Activated B cell treated with CpG ODN at 0.5 μM for 24 hours (primary cell): ENCODE data around the gene IGF2. TPM values are rescaled to one million over a fixed set of nuclear protein-coding genes. Genes with fewer than 3 reads are reported as not detected.

Experiments
- ATAC-seq: fragments of 200-7000 bp; cut with Tn5 transposase; one replicate; pipeline ENCODE4 v1.10.0; 2021; ENCODE audit warnings: low read depth, mild to moderate bottlenecking, moderate library complexity
- CTCF ChIA-PET: fragments of 350-600 bp; sonication (Branson Sonifier 250); formaldehyde crosslinking; loops from one replicate; lab custom pipeline; 2021; ENCODE audit warnings: antibody characterized with exemption; lab: Charles Lee
- POLR2A ChIA-PET: fragments of 350-600 bp; sonication (Branson Sonifier 250); formaldehyde crosslinking; loops from one replicate; lab custom pipeline; 2021; ENCODE audit warnings: antibody characterized with exemption; lab: Charles Lee
- DNase-seq: peaks from one replicate; pipeline ENCODE4 v3.0.0; 2022
- H3K27ac Mint-ChIP-seq: one replicate; pipeline ENCODE4 v1.8.0; 2020; ENCODE audit warnings: mixed read lengths
- H3K27me3 Mint-ChIP-seq: one replicate; pipeline ENCODE4 v1.8.0; 2021; ENCODE audit warnings: mixed read lengths
- H3K36me3 Mint-ChIP-seq: one replicate; pipeline ENCODE4 v1.8.0; 2021; ENCODE audit warnings: low read depth, mixed read lengths
- H3K4me1 Mint-ChIP-seq: one replicate; pipeline ENCODE4 v1.8.0; 2021; ENCODE audit warnings: mixed read lengths
- H3K4me3 Mint-ChIP-seq: one replicate; pipeline ENCODE4 v1.8.0; 2020; ENCODE audit warnings: mild to moderate bottlenecking, mixed read lengths
- H3K9me3 Mint-ChIP-seq: one replicate; pipeline ENCODE4 v1.8.0; 2020; ENCODE audit warnings: mixed read lengths
- CTCF ChIP-seq: fragments of 200-600 bp; IDR thresholded peaks from one replicate; pipeline ENCODE4 v1.8.0; 2022; ENCODE audit warnings: antibody characterized with exemption, mild to moderate bottlenecking
- intact Hi-C: fragments of 100-400 bp; cut with micrococcal nuclease; formaldehyde crosslinking; loops from one replicate; pipeline ENCODE4 v1.15.1; 2024
- total RNA-seq: library from RNA; stranded (reverse); gene quantifications from 2 replicates; pipeline ENCODE4 v1.2.3, GENCODE V29; 2022

IGF2 gene
- total RNA-seq, 1 donor from 2014 or later = not detected

- Mint-ChIP-seq H3K27ac (no peak overlapping the region), H3K9me3 (peaks cover 3% of the 10 kb centered on the region), H3K36me3 (no peaks in the 10 kb centered on the region), H3K4me1 (peaks cover 10% of the 10 kb centered on the region), H3K4me3 (no peak overlapping the region), H3K27me3 (peaks cover 40% of the 10 kb centered on the region)
- CTCF ChIA-PET = interaction anchor here (1.4 kb wide), 1 partner anchor 17 kb away, joined by 3 read pairs; no protein-coding TSS in a partner anchor
- intact Hi-C loops = loop anchor here (5.0 kb wide), 1 partner anchor 43 kb away; no protein-coding TSS in a partner anchor
- TF ChIP-seq CTCF = no peak
- no peak for ATAC-seq
- POLR2A ChIA-PET = no interaction called here
- no peak for DNase-seq
Observed at GRCh38 chr11:2135018-2135569, 4.1 kb downstream of the IGF2 start.

DNA sequence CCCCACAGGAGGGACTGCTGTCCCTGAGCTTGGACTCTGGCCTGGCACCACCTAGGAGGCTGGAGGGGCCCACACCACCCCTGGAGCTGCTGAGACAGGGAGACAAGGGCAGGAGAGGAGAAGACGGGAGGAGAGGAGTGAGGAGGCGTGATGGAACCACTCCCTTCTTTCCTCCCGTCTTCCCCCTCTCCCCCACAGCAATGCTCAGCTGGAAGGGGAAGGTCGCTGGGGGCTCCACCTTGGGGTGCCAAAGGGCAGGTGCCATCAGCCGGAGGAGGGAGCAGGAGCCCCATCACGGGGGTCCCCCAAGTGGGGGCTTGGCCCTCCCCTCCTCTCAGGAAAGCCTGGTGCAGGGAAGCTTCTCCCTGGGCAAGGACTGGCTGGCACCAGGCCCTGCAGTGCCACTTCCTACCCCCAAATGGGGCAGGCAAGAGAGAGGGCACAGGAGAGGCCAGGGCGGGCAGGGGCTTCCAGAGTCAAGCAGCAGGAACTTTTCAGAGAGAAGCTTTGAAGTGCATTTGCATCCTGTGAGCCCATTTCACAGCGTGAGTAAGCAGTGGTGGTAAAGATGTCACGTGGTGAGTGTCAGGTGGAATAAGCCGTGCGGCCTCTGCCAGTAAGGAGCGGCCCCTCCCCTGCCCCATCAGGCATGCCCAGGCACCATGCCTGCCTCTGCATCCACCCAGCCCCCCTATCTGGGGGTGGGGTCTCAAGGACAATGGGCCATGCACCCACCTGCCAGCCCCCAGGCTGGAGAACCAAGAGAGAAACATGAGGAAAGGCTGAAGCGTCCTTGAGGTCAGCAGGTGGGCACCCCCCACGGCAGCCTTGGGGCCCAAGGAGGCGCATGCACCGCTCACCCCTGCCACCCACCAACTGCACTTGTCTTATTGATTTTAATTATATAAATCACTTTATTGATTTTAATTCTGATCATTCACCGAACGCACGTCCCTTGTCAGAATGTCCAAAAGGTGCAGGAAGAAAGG lies 4.9 kb downstream of the IGF2 start:
- H3K27me3 Mint-ChIP-seq = peaks cover 42% of the 10 kb centered on the region
- no peak overlapping the region for H3K27ac Mint-ChIP-seq
- ChIA-PET CTCF (no interaction called here), POLR2A (no interaction called here)
- no peaks in the 10 kb centered on the region for H3K36me3 Mint-ChIP-seq
- H3K4me3 Mint-ChIP-seq = no peak overlapping the region
- ATAC-seq (no peak), DNase-seq (no peak)
- peaks cover 9% of the 10 kb centered on the region for H3K4me1 Mint-ChIP-seq
- H3K9me3 Mint-ChIP-seq = peaks cover 3% of the 10 kb centered on the region
- intact Hi-C loops = loop anchor here (5.0 kb wide), 1 partner anchor 42 kb away; no protein-coding TSS in a partner anchor
- TF ChIP-seq CTCF = no peak

DNA sequence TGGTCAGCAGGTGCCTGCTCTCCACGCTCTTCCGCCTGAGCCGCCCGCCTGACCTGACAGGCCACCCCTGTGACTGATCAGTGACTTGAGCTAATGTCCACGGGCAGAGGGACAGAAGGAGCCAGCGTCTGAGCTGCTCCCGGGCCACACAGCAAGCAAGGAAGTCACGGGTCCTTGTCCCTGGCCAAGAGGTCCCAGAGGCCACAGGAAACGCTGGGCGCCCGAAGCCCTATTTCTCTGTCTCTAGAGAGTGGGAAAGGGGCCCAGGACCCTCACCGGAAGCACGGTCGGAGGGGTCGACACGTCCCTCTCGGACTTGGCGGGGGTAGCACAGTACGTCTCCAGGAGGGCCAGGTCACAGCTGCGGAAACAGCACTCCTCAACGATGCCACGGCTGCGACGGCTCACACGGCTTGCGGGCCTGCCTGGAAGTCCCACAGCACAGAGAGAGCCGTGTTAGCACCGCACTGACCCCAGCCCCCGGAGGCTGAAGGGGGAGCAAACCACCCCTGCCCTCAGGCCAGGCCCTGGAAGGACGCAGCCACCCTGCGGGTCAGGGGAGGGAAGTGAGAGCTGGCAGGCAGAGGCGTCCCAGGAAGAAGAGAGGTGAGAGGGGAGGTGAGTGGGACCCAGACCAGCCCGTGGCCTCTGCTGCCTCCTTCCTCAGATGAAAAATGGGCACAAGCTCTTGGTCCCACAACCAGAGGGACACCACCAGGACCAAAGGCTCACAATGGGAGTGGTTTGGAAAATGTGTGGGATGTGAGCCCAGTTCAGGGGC lies 5.8 kb downstream of the IGF2 start:
- ChIA-PET POLR2A (no interaction called here), CTCF (no interaction called here)
- peaks cover 8% of the 10 kb centered on the region for H3K4me1 Mint-ChIP-seq
- H3K9me3 Mint-ChIP-seq = peaks cover 3% of the 10 kb centered on the region
- TF ChIP-seq CTCF = no peak
- intact Hi-C loops = no loop called here
- no peak overlapping the region for H3K4me3 Mint-ChIP-seq
- no peak overlapping the region for H3K27ac Mint-ChIP-seq
- H3K27me3 Mint-ChIP-seq = peaks cover 42% of the 10 kb centered on the region
- no peak for ATAC-seq
- no peaks in the 10 kb centered on the region for H3K36me3 Mint-ChIP-seq
- DNase-seq = no peak

GRCh38 chr11:2132874-2133240 lies 6.3 kb downstream of the IGF2 start:
- H3K4me3 Mint-ChIP-seq = no peak overlapping the region
- DNase-seq (no peak), ATAC-seq (no peak)
- ChIA-PET POLR2A (no interaction called here), CTCF (no interaction called here)
- no peaks in the 10 kb centered on the region for H3K36me3 Mint-ChIP-seq
- H3K27ac Mint-ChIP-seq = no peak overlapping the region
- TF ChIP-seq CTCF = no peak
- peaks cover 3% of the 10 kb centered on the region for H3K9me3 Mint-ChIP-seq
- H3K27me3 Mint-ChIP-seq = peaks cover 40% of the 10 kb centered on the region
- intact Hi-C loops = no loop called here
- H3K4me1 Mint-ChIP-seq = peaks cover 6% of the 10 kb centered on the region
